Femur (tissue), 1 donor: ENCODE results near the gene TRAPPC10.

ENCODE experiments used
- DNase-seq: peaks from one replicate; pipeline ENCODE4 v3.0.0-alpha.2; 2017

Gene TRAPPC10

DNA sequence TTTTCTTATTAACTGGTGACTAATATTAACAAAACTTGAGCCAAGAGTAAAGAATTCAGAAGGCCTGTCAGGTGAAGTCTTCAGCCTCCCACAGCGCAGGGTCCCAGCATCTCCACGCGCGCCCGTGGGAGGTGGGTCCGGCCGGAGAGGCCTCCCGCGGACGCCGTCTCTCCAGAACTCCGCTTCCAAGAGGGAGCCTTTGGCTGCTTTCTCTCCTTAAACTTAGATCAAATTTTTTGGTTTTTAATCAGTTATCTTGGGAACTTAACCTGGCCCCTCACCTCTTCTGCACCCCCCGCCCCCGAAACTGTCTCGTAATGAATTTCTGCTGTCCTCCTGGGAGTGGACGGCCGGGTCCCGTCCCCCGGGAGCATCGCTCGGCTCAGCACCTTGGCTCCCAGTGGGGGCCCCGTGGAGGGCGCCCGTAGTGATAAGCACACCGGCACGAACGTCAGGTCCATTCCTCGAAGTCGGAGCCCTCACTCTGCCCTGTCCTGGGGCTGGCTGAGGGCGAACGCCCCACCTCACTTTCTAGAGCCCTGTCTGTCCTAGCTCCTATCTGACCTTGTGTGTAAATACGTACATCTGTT, 29.5 kb upstream of the TRAPPC10 start:
- no peak for DNase-seq

DNA sequence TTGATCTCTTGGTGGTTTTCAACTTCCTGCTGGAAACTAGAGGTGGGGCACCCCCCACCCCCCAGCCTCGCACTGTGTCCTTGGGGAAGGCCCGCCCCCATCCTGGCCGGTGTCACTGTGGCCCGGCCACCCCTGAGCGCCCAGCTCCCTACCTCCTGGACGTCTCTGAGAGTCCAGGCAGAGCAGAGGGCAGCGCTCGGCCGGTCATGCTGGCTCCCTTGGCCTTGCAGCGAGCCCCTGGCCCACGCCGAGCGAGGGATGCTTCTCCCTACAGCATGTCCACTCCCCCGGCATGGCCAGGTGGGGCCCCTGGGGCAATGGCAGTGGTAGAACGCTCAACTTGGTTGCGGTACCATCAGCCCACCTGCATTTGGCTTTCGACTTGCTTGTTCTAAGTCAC, 28.7 kb upstream of the TRAPPC10 start:
- DNase-seq: no peak

- DNase-seq: no peak
Measured at GRCh38 chr21:43983860-43984420, 28.2 kb upstream of the TRAPPC10 start.

DNA sequence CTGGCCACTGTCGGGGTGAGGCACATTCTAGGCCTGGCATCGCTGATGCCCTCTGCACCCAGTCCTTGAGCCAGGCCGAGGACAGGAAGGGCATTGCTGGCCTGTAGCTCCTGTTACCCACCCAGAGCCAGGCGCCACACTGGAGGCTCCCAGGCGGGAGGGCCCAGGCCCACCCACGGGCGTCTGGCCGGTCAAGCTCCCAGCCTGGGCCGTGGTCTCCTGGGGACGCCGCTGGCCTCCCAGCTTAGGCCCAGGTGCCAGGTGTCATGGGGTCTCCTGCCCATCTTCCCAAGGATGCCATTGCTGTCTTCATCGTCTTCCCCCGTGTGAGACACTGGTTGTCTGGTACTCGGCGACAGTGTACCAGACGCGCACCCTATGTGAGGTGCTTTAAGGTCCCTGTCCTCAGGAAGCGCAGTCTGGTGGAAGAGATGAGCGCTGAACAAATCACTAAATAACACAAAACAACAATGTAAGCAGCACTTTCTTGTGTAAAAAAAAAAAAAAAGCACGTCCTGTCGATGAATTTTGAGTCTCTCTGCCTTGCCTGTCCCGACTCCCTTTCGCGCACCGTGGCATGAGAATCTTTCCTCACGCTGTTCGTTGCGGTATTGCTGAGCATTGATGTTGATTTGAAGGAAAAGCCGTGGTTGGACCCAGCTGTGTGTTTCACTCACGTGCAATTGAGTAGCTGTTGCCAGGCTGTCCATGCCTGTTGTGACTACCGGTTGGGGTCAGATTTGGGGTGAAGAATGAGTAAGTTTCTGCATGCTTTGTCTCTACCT, 27.0 kb upstream of the TRAPPC10 start:
- no peak for DNase-seq

- DNase-seq: no peak
Measured at GRCh38 chr21:43985690-43986251, 26.3 kb upstream of the TRAPPC10 start.

- DNase-seq: no peak
Measured at GRCh38 chr21:43986544-43987451, 25.3 kb upstream of the TRAPPC10 start.

DNA sequence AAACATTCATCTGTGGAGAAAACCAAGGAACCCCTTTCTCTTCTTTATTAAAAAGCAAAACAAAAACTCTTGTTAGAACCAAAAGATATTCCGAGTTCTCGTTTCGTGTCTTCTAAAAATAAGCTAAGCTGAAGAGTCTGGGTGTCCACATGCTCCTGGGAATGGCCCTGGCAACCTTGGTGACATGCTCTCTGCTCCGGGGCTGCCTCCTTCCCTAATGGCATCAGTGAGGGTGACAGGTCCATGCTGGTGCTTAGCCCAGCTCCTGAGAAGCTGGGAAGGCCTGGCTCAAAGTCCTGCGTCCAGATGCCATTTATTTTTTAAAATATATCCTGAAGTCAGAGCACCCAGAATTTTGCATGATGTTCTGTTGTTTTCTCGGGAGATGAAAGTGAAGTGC, 24.6 kb upstream of the TRAPPC10 start:
- no peak for DNase-seq

DNA sequence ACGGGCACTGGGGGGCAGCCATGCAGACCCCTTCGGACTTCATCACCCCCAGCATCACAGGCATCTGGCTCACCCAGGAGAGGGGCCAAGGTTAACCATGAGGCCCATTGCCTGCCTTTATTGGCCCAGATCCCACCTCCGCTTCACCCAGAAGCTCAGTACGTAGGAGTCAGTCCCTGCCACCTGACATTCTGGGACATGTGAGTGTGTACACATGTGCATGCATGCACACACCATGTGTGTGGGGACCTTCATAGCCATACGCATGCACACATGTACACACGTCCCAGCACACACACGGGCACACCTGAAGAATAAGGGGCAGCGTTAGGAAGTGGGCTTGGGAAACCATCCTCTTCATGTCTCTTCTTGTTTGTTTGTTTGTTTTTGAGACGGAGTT, 24.1 kb upstream of the TRAPPC10 start:
- DNase-seq: no peak

DNA sequence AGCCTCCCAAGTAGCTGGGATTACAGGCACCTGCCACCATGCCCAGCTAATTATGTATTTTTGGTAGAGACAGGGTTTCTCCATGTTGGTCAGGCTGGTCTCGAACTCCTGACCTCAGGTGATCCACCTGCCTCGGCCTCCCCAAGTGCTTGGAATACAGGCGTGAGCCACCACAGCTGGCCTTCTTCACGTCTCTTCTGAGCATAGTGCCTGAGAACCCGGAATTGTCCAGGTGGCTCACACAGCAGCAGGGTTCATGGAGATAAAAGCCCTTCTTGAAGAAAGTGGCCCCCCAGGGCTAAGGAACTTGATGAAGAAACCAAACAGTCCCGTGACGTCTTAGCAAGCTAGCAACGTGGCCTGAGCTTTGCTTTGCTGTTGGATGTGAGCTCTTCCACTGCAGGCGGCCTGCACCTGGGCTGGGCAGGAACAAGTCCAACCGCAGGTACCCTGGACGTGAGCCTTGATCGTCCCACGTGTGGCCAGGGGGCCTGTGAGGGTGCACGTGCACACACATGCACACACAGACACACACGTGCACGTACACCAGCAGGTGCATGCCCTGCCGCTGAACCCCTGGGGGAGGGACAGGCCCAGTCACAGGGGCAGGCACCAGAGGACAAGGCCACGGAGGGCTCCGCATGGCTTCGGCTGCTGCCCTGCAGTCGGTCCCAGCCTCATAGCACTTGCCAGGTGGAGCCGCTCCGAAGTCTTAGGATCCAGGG, 23.4 kb upstream of the TRAPPC10 start:
- no peak for DNase-seq

- DNase-seq: no peak
Measured at GRCh38 chr21:43989401-43989800, 22.7 kb upstream of the TRAPPC10 start.

GRCh38 chr21:43991447-43991991, 20.6 kb upstream of the TRAPPC10 start:
- DNase-seq: no peak

GRCh38 chr21:43992121-43992520, 20.0 kb upstream of the TRAPPC10 start:
- no peak for DNase-seq

DNA sequence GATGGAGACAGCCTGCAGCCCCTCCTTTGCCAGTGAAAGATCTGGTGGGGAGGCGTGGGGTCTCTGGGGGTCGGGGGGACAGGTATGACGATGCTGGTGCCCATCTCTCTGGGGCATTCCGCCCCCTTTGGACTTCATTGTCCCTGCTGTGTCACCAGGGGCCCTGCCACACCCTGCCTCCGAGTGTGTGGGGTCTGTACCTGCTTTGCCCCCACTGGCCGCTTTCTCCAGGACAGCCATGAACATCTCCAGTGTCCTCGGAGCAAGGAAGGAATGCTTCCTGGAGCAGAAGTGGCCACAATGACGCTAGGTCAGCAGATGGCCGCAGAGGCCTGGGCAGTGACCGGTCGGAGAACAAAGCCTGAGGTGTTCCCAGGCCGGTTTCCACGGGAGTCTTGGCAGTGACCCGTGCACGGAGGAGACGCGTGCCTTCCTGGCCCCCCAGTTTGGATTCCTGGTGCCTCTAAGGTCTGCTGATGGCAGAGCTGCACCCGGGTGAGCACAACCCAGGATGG, 18.6 kb upstream of the TRAPPC10 start:
- DNase-seq: no peak

DNA sequence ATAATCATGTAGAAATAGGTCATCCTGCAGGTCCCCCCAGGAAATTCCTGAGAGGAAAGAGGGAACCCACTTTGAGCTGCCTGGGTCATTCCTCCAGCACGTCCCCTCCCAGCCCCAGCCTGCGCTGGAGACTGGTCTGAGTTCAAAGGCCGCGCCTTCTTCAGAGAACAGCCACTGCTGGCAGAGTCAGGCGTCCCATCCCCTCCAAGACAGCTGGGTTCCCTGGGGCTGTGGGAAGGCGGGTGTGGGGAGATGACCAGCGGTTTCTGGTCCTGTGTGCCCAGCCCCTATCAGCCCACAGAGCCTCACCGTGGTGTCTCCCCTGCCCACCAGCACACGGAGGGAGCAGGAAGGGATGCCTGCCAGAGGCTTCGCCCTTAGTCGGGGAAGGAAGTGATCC, 18.0 kb upstream of the TRAPPC10 start:
- no peak for DNase-seq

- no peak for DNase-seq
Measured at GRCh38 chr21:43994646-43995045, 17.5 kb upstream of the TRAPPC10 start.

DNA sequence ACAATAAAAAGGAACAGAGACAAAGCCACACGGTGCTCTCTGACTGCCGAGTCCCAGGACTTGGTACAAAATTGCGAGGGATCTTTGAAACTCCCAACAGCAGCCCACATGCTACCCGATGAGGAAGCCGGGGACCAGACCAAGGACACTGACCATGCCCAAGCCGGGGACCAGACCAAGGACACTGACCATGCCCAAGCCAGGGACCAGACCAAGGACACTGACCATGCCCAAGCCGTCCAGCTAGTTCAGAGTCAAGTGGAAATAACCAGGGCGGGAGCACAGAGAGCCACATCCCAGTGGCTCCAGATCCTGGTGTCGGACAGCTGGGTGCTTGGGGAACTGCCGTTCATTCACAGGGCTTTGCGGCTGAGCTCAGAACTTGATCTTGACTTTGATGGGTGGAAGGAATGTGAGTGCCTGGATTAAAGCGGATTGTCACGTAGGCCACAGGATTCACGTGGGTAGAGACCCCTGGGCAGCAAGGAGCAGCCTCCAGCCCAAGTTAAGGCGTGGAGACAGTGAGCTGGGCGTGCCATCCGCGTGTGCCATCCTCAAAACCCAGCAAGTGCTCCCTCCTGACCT, 16.5 kb upstream of the TRAPPC10 start:
- no peak for DNase-seq

- DNase-seq: no peak
Measured at GRCh38 chr21:43997766-43998742, 14.1 kb upstream of the TRAPPC10 start.

- DNase-seq: no peak
Measured at GRCh38 chr21:44000360-44000759, 11.7 kb upstream of the TRAPPC10 start.

DNA sequence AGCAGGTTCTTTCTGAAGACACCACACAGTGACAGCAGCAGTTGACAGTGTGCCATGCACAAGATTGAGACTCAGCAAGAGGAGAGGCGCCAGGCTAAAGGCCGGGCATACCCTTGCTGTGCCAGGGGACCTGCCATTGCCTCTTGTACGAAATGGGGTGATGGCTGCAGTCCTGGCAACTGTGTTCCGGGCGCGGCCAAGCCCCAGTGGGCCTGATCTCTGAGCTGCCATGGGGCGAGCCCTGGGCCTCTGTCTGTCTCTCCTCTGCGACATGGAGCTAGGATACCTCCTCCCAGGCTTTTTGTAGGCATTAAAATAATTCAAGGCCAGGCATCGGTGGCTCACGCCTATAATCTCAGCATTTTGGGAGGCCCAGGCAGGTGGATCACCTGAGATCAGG, 9.6 kb upstream of the TRAPPC10 start:
- DNase-seq: no peak
